ENCODE results near the gene NEU2. TPM values are rescaled to one million over a fixed set of nuclear protein-coding genes. Genes with fewer than 3 reads are reported as not detected.

NEU2 gene
- total RNA-seq, 1 donor from 2014 or later = not detected

GRCh38 chr2:233011702-233012131 lies 20.8 kb upstream of the NEU2 start:
- ATAC-seq (no peak), DNase-seq (no peak)
- Histone ChIP-seq H3K9me3 (no peaks in the 10 kb centered on the region), H3K4me3 (no peak overlapping the region), H3K4me1 (peaks cover 9% of the 10 kb centered on the region), H3K27me3 (ENCODE audit: low read depth) (no peaks in the 10 kb centered on the region), H3K27ac (no peak overlapping the region), H3K36me3 (no peaks in the 10 kb centered on the region)
- intact Hi-C loops (cut with DNase I) = no loop called here
- no peak for TF ChIP-seq CTCF (IDR thresholded peaks at IDR 0.05)

GRCh38 chr2:233012301-233012971 lies 20.0 kb upstream of the NEU2 start:
- H3K27me3 ChIP-seq (ENCODE audit: low read depth) = no peaks in the 10 kb centered on the region
- intact Hi-C loops (cut with DNase I) = no loop called here
- no peak overlapping the region for H3K4me3 ChIP-seq
- DNase-seq (no peak), ATAC-seq (peak in 1 of 2 donors; percentile 31)
- H3K36me3 ChIP-seq = no peaks in the 10 kb centered on the region
- H3K4me1 ChIP-seq = peaks cover 9% of the 10 kb centered on the region
- no peaks in the 10 kb centered on the region for H3K9me3 ChIP-seq
- H3K27ac ChIP-seq = no peak overlapping the region
- TF ChIP-seq CTCF (IDR thresholded peaks at IDR 0.05) = no peak

GRCh38 chr2:233013027-233013461 lies 19.4 kb upstream of the NEU2 start, which contains the start of gene NGEF:
TSS of gene NGEF (minus strand) at chr2:233013256. CDS start at chr2:232974890, 38,366 bp downstream.
- Histone ChIP-seq H3K4me1 (peaks cover 9% of the 10 kb centered on the region), H3K9me3 (peaks cover 2% of the 10 kb centered on the region), H3K27me3 (ENCODE audit: low read depth) (no peaks in the 10 kb centered on the region), H3K27ac (no peak within 1 kb of the TSS), H3K36me3 (no peaks in the 10 kb centered on the region), H3K4me3 (no peak within 1 kb of the TSS)
- ATAC-seq (no peak), DNase-seq (no peak)
- intact Hi-C loops (cut with DNase I) = no loop called here
- TF ChIP-seq CTCF (IDR thresholded peaks at IDR 0.05) = no peak

GRCh38 chr2:233013650-233014049 lies 18.8 kb upstream of the NEU2 start:
- TF ChIP-seq CTCF (IDR thresholded peaks at IDR 0.05) = no peak
- Histone ChIP-seq H3K9me3 (peaks cover 8% of the 10 kb centered on the region), H3K27ac (no peak overlapping the region), H3K36me3 (no peaks in the 10 kb centered on the region), H3K4me3 (no peak overlapping the region), H3K4me1 (peaks cover 9% of the 10 kb centered on the region), H3K27me3 (ENCODE audit: low read depth) (no peaks in the 10 kb centered on the region)
- DNase-seq (no peak), ATAC-seq (no peak)
- intact Hi-C loops (cut with DNase I) = no loop called here

GRCh38 chr2:233015019-233015645 lies 17.3 kb upstream of the NEU2 start:
- Histone ChIP-seq H3K27ac (no peak overlapping the region), H3K27me3 (ENCODE audit: low read depth) (no peaks in the 10 kb centered on the region), H3K9me3 (peaks cover 9% of the 10 kb centered on the region), H3K4me3 (no peak overlapping the region), H3K4me1 (peaks cover 9% of the 10 kb centered on the region), H3K36me3 (no peaks in the 10 kb centered on the region)
- no peak for TF ChIP-seq CTCF (IDR thresholded peaks at IDR 0.05)
- ATAC-seq (no peak), DNase-seq (no peak)
- intact Hi-C loops (cut with DNase I) = no loop called here
